T47D (cell line): ENCODE measurements around the gene DPPA3.
A peak's percentile ranks its signal among the peaks of the same experiment; 100 is the strongest.
"Not testable (repeated sequence)": the region's sequence is repeated elsewhere in the genome, so short reads cannot be mapped to it uniquely, and the experiment has no call there.

Experiments used
- DNase-seq, 2 experiments: peaks; one replicate each; pipeline versions ENCODE4 v3.0.0 to v3.0.0-alpha.2; 2011 to 2012; ENCODE audit warnings: low read depth in 1 of 2, low spot score in 1 of 2
- JUND ChIP-seq: IDR thresholded peaks from 2 replicates; pipeline ENCODE4 v1.6.1; 2012; ENCODE audit warnings: low read depth
- in situ Hi-C: cut with HindIII; loops from 2 replicates; pipeline ENCODE4 v1.10.0; 2016; ENCODE audit warnings: low sequenced_read_pairs, low pct_unique_long_range_greater_than_20kb

DPPA3 gene

DNA sequence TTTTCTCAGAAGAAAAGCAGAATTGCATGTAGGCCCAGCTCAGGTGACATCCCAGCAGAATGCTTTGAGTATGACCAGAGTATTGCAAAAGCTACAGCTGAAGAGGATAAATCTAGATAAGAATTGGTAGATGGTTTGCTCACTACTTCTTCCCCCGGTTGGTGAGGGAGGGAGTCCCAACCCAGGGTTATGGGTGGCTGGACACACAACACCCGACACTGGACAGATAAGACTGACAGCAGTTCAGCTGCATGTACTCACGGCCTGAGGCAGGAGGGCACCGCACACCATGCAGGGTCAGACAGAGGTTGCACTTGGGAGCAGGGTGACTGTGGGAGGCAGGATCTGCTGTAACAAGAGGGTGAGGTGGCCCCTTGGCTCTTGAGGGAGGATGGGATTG, 37.6 kb downstream of the DPPA3 start:
- DNase-seq: no peak
- no peak for TF ChIP-seq JUND
- in situ Hi-C loops: no loop called here

DNA sequence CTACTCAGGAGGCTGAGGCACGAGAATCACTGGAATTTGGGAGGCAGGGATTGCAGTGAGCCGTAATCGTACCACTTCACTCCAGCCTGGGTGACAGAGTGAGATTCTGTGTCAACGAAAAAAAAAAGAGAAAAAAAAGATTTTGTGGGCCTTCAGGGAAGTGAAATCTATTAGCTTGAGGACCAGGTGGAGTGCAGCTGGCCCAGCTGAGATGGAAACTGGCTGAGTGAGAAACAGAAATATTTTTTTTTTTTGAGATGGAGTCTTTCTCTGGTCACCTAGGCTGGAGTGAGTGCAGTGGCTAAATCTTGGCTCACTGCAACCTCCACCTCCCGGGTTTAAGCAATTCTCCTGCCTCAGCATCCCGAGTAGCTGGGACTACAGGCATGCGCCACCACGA, 38.2 kb downstream of the DPPA3 start:
- no peak for DNase-seq
- in situ Hi-C loops: no loop called here
- TF ChIP-seq JUND: no peak

DNA sequence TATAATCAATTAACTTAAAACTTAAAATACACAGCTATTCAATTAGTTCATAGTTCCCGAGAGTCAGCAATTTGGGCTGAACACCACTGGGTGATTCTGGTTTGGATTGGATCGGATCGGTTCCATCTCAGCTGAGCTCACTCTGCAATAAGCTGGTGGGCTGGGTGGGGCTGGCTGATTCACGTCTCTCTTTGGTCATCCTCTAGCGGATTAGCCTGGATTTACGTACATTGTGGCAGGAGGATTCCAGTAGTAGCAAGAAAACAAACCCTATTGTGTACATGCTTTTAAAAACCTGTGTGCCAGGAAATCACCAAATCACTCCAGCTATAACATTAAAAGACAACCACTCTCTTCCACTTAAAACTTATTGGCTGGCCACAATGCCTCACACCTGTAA, 39.1 kb downstream of the DPPA3 start:
- no peak for DNase-seq
- in situ Hi-C loops: no loop called here
- TF ChIP-seq JUND: no peak

DNA sequence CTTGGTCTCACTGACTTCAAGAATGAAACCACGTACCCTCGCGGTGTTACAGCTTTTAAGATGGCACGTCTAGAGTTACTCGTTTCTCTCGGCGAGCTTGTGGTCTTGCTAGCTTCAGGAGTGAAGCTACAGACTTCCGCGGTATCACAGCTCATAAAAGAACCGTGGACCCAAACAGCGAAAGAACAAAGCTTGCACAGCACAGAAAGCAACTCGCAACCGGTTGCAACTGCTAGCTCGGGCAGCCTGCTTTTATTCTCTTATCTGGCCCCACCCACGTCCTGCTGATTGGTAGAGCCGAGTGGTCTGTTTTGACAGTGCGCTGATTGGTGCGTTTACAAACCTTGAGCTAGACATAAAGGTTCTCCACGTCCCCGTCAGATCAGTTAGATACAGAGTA, 40.2 kb downstream of the DPPA3 start:
- DNase-seq: no peak
- in situ Hi-C loops: no loop called here
- no peak for TF ChIP-seq JUND

DNA sequence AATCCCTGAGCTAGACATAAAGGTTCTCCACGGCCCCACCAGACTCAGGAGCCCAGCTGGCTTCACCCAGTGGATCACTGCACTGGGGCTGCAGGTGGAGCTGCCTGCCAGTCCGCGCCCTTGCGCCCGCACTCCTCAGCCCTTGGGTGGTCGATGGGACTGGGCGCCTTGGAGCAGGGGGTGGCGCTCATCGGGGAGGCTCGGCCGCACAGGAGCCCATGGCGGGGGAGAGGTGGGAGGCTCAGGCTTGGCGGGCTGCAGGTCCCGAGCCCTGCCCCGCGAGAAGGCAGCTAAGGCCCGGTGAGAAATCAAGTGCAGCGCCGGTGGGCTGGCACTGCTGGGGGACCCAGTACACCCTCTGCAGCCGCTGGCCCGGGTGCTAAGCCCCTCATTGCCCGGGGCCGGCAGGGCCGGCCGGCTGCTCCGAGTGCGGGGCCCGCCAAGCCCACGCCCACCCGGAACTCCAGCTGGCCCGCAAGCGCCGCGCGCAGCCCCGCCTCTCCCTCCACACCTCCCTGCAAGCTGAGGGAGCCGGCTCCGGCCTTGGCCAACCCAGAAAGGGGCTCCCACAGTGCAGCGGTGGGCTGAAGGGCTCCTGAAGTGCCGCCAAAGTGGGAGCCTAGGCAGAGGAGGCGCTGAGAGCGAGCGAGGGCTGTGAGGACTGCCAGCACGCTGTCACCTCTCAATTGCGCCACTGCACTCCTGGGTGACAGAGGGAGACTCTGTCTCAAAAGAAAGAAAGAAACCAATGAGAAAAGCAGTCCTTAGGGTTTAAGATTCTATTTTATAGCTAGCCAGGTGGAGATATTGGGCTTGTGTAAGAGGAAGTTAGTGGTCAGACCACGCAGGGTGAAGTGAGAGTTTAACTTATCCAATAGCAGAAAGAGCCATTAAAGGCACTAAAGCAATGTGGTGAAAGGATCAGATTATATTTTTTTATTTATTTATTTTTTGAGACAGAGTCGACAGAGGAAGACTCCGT, 41.0 kb downstream of the DPPA3 start:
- DNase-seq, in situ Hi-C loops: not testable (repeated sequence)

DNA sequence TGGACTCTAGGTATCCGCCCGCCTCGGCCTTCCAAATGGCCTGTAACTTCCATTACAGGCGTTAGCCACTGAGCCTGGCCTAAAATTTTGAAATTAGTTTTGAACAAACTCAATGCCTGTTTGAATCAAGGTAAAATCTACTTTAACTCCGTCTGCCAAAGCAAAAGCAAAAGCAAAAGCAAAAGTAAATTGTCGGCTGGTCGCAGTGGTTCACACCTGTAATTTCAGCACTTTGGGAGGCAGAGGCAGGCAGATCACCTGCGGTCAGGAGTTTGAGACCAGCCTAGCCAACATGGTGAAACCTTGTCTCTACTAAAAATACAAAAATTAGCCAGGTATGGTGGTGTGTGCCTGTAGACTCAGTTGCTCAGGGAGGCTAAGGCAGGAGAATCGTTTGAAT, 44.4 kb downstream of the DPPA3 start:
- in situ Hi-C loops, DNase-seq: not testable (repeated sequence)

DNA sequence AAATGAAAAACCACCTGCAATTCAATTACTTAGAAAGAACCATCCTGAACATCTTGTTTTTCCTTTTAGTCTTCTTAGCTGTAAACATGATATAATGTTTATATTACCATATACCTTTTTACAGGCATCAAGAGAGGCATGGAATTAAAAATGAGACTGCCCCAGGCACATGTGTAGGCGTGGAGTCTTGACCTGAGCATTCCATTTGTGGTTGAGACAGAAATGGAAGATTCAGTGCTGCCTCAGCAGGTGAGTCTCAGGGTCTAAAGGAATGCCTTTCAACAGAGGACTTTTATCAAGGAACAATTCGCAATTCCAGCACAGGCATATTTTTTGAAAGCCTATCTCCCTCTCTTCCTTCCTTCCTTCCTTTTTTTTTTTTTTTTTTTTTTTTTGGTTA, 45.8 kb downstream of the DPPA3 start:
- DNase-seq: peak in 1 of 2 experiments; percentile 41
- no peak for TF ChIP-seq JUND
- in situ Hi-C loops: no loop called here

DNA sequence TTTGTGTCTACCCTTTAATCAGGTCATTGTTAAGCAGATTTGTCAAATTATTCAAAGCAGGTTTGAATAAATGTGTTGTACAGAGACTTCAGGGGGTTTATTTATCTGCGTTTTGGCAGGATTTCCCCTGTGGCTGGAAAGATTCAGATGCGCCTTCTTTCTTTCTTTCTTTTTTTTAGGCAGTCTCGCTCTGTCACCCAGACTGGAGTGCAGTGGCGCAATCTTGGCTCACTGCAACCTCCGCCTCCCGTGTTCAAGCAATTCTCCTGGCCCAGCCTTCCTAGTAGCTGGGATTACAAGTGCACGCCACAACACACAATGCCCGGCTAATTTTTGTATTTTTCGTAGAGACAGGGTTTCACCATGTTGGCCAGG, 47.5 kb downstream of the DPPA3 start:
- TF ChIP-seq JUND: no peak
- in situ Hi-C loops: no loop called here
- DNase-seq: no peak
